Measurements from ENCODE around the gene SPRN.
"Not testable (repeated sequence)": the region's sequence is repeated elsewhere in the genome, so short reads cannot be mapped to it uniquely, and the experiment has no call there.

The SPRN gene

DNA sequence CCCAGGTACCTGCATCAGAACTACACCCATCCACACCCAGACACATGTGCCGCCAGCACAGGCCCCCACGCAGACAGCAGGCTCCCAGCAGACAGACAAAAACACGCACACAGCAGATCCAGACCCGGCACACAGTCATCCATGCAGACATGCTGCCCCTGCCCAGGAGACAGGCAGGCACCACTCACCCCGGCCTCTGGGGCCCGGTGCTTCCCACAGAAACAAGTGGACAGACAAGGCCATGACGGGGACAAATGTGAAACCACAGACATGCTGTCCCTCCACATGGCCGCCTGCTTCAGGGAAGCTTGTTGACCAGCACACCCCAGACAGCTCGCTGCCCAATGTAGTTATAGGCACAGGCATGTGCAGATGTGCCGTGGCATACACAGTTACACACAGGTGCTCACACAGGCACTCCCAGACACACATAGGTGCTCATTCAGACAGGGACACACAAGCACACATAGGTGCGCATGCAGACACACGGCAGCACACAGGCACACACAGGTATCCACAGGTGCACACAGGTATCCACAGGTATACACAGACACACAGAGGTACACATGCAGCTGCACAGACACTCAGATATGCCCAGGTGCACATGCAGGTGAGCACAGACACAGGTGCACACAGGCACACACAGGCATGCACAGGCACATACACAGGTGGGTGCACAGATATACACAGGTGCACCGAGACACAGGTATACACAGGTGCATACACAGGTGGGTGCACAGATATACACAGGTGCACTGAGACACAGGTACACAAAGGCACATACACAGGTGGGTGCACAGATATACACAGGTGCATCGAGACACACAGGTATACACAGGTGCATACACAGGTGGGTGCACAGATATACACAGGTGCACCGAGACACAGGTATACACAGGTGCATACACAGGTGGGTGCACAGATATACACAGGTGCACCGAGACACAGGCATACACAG lies 18.8 kb upstream of the SPRN start:
- Histone ChIP-seq H3K9ac (ENCODE audit: low read length) (no peak overlapping the region), H3K9me3 (ENCODE audit: low read length) (peaks cover 3% of the 10 kb centered on the region), H3K27me3 (ENCODE audit: control insufficient read depth in 1 of 2, insufficient read depth in 2 of 2, low read length in 2 of 2) (no peaks in the 10 kb centered on the region), H3K4me3 (ENCODE audit: low read depth in 1 of 2, low read length in 2 of 2) (no peak overlapping the region), H3K36me3 (ENCODE audit: insufficient read depth, low read length) (no peaks in the 10 kb centered on the region), H3K27ac (ENCODE audit: low read depth, low read length) (no peak overlapping the region), H3K4me1 (ENCODE audit: insufficient read depth, low read length) (no peaks in the 10 kb centered on the region)

DNA sequence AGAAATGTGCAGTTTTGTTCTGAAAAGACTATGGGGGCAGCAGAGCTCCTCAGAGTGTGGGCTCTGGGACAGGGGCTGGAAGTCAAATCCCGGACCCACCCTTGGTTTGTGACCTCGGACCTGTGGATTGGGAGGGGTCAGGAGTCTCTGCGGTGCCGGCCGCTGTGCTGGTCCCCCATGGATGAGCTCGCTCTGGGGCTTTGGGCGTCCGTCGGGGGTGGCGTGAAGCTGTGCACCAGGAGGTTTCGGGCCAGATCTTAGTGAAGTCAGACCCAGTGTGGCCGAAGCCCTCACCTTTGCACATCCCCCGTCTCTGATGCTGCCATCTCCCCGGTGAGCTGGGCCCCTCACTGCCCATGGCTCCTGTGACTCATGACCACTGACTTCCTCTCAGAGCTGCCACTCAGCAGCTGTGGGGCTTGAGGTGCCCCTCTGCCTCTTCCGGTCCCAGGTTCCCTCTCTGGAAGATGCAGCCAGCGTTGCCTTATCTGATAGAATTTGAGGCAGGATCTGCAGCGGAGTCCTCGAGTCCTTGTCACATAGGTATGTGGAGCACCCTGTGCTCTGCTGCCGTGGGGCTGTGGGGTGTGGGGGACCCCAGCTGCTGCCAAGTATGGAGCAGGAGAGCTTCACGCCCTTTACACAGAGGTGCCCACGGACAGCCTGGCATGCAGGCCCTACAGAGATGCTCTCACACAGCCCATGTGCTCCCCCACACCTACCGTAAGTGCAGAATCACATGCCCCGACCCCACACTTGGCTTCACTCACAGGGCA lies 18.0 kb upstream of the SPRN start:
- no peaks in the 10 kb centered on the region for H3K9me3 ChIP-seq (ENCODE audit: low read length)
- no peak overlapping the region for H3K27ac ChIP-seq (ENCODE audit: low read depth, low read length)
- no peaks in the 10 kb centered on the region for H3K36me3 ChIP-seq (ENCODE audit: insufficient read depth, low read length)
- no peaks in the 10 kb centered on the region for H3K4me1 ChIP-seq (ENCODE audit: insufficient read depth, low read length)
- no peak overlapping the region for H3K9ac ChIP-seq (ENCODE audit: low read length)
- no peak overlapping the region for H3K4me3 ChIP-seq (ENCODE audit: low read depth in 1 of 2, low read length in 2 of 2)
- H3K27me3 ChIP-seq (ENCODE audit: control insufficient read depth in 1 of 2, insufficient read depth in 2 of 2, low read length in 2 of 2) = no peaks in the 10 kb centered on the region

DNA sequence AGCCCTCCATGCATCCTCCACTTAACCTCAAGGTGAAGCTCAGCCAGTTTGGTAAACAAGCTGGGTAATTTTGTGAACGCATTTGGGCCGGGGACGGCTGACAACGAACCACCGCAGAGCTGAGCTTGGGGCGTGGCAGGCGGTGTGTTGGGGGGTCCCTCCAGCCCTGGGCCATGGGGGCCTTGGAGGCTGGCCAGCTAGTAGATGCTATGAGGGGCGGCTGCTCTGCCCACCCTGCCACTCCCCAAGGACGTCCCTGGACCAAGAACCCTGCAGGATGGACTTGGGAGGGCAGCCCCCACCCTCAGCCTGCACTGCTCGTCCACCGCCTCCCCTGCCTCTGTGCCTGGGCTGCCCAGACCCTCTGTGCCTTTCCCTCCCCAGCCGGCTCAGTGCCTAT lies 17.4 kb upstream of the SPRN start:
- Histone ChIP-seq H3K27me3 (ENCODE audit: control insufficient read depth in 1 of 2, insufficient read depth in 2 of 2, low read length in 2 of 2) (no peaks in the 10 kb centered on the region), H3K36me3 (ENCODE audit: insufficient read depth, low read length) (no peaks in the 10 kb centered on the region), H3K9me3 (ENCODE audit: low read length) (no peaks in the 10 kb centered on the region), H3K4me3 (ENCODE audit: low read depth in 1 of 2, low read length in 2 of 2) (no peak overlapping the region), H3K9ac (ENCODE audit: low read length) (no peak overlapping the region), H3K4me1 (ENCODE audit: insufficient read depth, low read length) (no peaks in the 10 kb centered on the region), H3K27ac (ENCODE audit: low read depth, low read length) (no peak overlapping the region)

DNA sequence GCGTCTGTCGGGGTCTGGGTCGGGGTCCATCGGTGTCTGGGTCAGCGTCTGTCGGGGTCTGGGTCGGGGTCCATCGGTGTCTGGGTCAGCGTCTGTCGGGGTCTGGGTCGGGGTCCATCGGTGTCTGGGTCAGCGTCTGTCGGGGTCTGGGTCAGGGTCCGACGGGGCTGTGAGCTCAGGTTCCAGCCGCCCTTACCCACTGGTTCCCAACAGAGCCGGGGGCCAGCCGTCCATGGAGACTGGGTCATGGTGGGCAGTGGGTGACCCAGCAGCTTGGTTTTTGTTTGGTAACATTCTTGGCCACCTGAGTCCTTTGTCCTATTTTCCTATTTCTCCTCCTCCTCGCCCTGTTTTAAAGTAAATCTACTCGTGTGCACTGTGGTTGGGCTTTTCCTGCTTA lies 16.9 kb upstream of the SPRN start:
- not testable (repeated sequence) for H3K36me3 ChIP-seq (ENCODE audit: insufficient read depth, low read length); H3K4me3 ChIP-seq (ENCODE audit: low read depth in 1 of 2, low read length in 2 of 2)

DNA sequence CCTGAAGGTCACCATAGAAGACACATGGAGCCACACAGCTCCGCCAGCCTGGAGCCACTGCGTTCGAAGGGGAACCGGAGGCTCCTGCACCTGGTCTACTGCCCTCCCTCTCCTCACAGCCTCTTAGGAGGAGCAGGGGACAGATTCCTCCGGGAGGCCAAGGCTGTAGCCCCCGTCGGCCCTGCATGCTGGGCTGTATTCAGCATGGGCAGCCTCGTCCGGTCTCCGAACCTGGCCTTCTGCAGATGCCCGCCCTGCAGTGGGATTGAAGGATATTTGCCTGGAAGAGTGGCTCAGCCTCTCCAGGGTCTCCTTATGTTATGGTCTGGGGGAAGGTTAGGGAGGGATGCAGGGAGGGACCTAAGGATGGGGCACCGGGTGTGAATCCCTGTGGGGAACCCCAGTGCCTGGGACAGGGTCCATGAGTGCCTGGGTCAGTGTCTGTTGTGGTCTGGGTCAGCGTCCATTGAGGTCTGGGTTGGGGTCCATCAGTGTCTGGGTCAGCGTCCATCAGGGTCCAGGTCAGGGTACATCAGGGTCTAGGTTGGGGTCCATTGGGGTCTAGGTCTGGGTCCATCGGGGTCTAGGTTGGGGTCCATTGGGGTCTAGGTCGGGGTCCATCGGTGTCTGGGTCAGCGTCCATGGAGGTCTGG lies 16.3 kb upstream of the SPRN start:
- Histone ChIP-seq H3K4me3 (ENCODE audit: low read depth in 1 of 2, low read length in 2 of 2) (no peak overlapping the region), H3K27ac (ENCODE audit: low read depth, low read length) (no peak overlapping the region), H3K4me1 (ENCODE audit: insufficient read depth, low read length) (no peaks in the 10 kb centered on the region), H3K36me3 (ENCODE audit: insufficient read depth, low read length) (no peaks in the 10 kb centered on the region), H3K27me3 (ENCODE audit: control insufficient read depth in 1 of 2, insufficient read depth in 2 of 2, low read length in 2 of 2) (no peaks in the 10 kb centered on the region), H3K9me3 (ENCODE audit: low read length) (no peaks in the 10 kb centered on the region), H3K9ac (ENCODE audit: low read length) (no peak overlapping the region)

More for the DNA sequence above, 16.9 kb upstream of the SPRN start:
- not testable (repeated sequence) for H3K9ac ChIP-seq (ENCODE audit: low read length); H3K4me1 ChIP-seq (ENCODE audit: insufficient read depth, low read length); H3K27ac ChIP-seq (ENCODE audit: low read depth, low read length); H3K9me3 ChIP-seq (ENCODE audit: low read length); H3K27me3 ChIP-seq (ENCODE audit: control insufficient read depth in 1 of 2, insufficient read depth in 2 of 2, low read length in 2 of 2)

DNA sequence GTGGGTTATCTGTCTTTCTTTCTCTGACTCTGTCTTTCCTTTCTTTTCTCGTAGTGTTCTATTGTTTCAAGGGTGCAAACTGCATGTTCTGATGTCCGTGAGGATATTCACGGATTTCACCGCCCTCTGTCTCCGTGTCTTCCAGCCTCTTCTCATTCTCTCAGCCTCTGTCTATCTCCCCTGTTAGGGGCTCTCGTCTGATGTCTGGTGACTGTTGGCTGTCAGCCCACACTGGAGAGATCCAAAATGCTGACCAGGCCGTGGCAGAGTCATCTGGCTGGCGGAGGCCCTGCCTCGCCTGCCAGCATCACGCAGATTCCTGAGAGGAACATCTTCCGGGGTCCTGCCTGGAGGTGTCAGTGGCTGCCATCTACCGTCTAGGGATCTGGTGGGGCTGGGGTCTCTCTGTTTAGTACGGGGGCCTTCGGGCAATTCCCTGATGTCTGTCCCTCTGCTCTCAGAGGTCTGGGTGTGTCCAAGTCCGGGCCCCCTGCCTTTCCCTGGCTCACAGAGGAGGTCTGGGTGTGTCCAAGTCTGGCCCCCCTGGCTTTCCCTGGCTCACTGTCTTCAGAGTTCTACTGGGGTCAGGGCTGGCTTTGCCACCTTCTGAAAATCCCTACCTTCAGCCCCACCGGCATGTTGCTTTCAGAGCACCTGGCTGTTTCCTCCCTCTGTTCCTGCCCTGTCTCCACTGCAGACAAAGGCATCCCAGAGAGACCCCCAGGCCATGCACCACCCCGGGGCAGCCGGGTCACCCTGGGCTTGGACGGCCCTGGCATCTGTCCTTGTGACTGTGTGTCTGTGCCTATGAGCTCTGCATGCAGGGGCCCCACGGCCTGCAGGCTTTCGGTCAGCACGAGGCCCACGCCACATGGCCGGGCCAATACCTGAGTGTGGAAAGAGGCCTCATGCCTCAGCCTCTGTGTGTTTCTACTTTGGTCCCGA lies 15.4 kb upstream of the SPRN start:
- Histone ChIP-seq H3K36me3 (ENCODE audit: insufficient read depth, low read length) (no peaks in the 10 kb centered on the region), H3K4me3 (ENCODE audit: low read depth in 1 of 2, low read length in 2 of 2) (no peak overlapping the region), H3K4me1 (ENCODE audit: insufficient read depth, low read length) (no peaks in the 10 kb centered on the region), H3K9ac (ENCODE audit: low read length) (no peak overlapping the region), H3K9me3 (ENCODE audit: low read length) (no peaks in the 10 kb centered on the region), H3K27me3 (ENCODE audit: control insufficient read depth in 1 of 2, insufficient read depth in 2 of 2, low read length in 2 of 2) (no peaks in the 10 kb centered on the region), H3K27ac (ENCODE audit: low read depth, low read length) (no peak overlapping the region)

DNA sequence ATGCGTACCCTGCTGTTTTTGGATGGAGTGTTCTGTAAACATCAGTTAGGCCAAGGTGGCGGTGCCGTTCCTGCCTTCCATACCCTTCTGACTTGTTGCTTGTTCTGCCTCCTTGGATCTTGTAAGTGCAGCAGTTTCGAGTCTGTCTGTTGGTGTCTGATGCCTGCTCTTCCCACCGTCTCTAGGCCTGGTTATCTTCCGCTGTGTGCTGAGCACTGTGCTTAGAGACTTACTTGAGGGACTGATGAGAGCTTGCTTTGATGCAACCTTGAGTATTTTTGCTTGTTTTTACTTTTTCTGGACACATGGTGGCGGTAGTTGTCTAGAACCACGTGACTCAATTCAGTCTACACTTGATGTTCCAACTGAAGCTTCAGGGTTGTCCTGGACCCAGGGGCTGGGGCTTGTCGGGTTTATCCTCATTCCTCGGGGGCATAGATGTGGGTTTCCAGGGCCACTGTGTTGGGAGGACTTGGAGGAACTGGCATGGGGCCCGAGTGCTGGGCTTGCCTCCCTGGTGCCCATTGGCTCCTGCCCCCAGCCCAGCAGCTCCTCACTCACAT lies 14.4 kb upstream of the SPRN start:
- H3K4me1 ChIP-seq (ENCODE audit: insufficient read depth, low read length) = no peaks in the 10 kb centered on the region
- no peak overlapping the region for H3K27ac ChIP-seq (ENCODE audit: low read depth, low read length)
- no peaks in the 10 kb centered on the region for H3K27me3 ChIP-seq (ENCODE audit: control insufficient read depth in 1 of 2, insufficient read depth in 2 of 2, low read length in 2 of 2)
- no peaks in the 10 kb centered on the region for H3K36me3 ChIP-seq (ENCODE audit: insufficient read depth, low read length)
- H3K9me3 ChIP-seq (ENCODE audit: low read length) = no peaks in the 10 kb centered on the region
- no peak overlapping the region for H3K4me3 ChIP-seq (ENCODE audit: low read depth in 1 of 2, low read length in 2 of 2)
- no peak overlapping the region for H3K9ac ChIP-seq (ENCODE audit: low read length)

DNA sequence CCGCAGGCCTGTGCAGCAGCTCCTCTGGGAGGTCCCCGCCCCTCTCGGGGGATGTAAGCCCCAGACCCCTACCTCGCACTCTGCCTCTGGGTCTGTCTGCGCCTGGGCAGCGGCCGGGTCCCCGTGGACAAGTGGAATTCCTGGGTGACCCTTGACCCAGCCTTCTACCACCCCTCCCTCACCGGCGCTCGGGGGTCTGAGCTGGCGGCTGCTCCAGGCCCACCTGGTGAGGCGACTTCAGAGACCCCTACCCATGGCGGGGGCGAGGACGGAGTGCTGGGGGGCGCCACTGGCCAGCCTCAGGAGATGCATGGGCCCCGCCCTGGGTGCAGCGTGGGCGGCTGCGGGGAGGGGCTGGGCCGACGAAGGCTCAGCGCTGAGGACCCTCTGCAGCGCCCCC lies 8.4 kb upstream of the SPRN start:
- H3K9ac ChIP-seq (ENCODE audit: low read length); H3K4me3 ChIP-seq (ENCODE audit: low read depth in 1 of 2, low read length in 2 of 2); H3K36me3 ChIP-seq (ENCODE audit: insufficient read depth, low read length); H3K9me3 ChIP-seq (ENCODE audit: low read length); H3K27me3 ChIP-seq (ENCODE audit: control insufficient read depth in 1 of 2, insufficient read depth in 2 of 2, low read length in 2 of 2); H3K27ac ChIP-seq (ENCODE audit: low read depth, low read length); H3K4me1 ChIP-seq (ENCODE audit: insufficient read depth, low read length): not testable (repeated sequence)

DNA sequence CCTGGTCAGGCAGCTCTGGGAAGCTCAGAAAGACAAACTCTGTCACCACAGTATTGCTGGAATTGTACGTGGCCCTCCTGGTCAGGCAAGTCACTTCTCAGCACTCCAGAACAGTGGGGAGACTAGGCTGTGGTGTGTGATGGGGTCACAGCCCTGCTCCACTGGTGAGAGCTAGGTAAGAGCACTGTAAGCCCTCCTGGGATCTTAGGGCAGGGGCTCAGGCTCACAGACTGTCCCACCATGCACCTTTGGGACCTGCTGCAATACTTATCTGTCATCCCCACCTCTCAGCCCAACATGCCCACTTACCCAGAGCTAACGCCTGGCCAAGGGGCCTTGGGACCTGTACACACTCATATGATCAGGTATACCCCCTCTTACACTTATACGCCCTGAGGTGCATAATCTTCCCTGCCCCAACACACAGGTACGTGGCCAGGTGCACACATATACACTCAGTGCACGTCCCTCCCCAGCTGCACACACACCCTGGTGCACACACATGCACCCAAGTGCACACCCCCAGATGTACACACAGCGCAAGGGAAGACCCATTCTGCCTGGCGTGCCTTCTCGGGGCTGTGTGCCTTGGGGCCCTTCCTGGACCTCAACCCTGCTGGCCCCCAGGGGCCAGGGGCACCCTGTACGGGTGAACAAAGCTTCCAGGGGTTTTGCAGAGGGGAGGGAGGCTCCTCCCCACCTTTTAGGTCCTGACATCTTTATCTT lies 7.6 kb upstream of the SPRN start:
- not testable (repeated sequence) for H3K4me1 ChIP-seq (ENCODE audit: insufficient read depth, low read length); H3K27me3 ChIP-seq (ENCODE audit: control insufficient read depth in 1 of 2, insufficient read depth in 2 of 2, low read length in 2 of 2); H3K27ac ChIP-seq (ENCODE audit: low read depth, low read length); H3K9ac ChIP-seq (ENCODE audit: low read length); H3K4me3 ChIP-seq (ENCODE audit: low read depth in 1 of 2, low read length in 2 of 2); H3K36me3 ChIP-seq (ENCODE audit: insufficient read depth, low read length); H3K9me3 ChIP-seq (ENCODE audit: low read length)

DNA sequence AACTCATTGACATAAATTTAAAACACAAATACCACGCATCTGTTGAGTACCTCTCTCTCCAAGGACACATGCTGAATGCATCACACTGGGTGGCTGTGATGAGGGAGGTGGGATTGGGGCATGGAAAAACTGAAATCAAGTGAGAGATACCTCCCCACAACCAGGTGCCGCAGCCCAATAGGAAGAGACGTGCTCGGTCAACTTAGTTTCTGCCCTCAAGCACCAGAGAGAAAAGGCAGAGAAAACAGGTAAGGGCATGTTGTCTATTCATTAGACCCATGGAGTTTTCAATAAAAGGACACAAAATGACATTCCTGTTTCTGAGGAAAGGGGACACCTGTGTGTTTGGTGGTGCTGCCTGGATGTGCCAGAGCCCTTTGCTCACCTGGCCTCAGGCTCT lies 5.1 kb upstream of the SPRN start:
- not testable (repeated sequence) for H3K9ac ChIP-seq (ENCODE audit: low read length); H3K36me3 ChIP-seq (ENCODE audit: insufficient read depth, low read length); H3K27me3 ChIP-seq (ENCODE audit: control insufficient read depth in 1 of 2, insufficient read depth in 2 of 2, low read length in 2 of 2); H3K9me3 ChIP-seq (ENCODE audit: low read length); H3K4me3 ChIP-seq (ENCODE audit: low read depth in 1 of 2, low read length in 2 of 2); H3K27ac ChIP-seq (ENCODE audit: low read depth, low read length); H3K4me1 ChIP-seq (ENCODE audit: insufficient read depth, low read length)
